Lung (tissue), 12 donors: ENCODE results near the gene FOXD2. TPM values are rescaled to one million over a fixed set of nuclear protein-coding genes. Genes with fewer than 3 reads are reported as not detected.

ENCODE experiments used
- ATAC-seq: fragments of 200-7000 bp; cut with Tn5 transposase; one replicate; pipeline ENCODE4 v1.9.1; 2020; ENCODE audit warnings: moderate number of reproducible peaks; ENCODE audit not compliant: insufficient read depth, low FRiP score
- DNase-seq, 3 donors: peaks; one replicate each; pipeline ENCODE4 v3.0.0-alpha.2; 2013 to 2017
- H3K27ac ChIP-seq, 2 donors: one replicate each; pipeline ENCODE4 v1.5.1; 2013; ENCODE audit warnings: mild to moderate bottlenecking in 2 of 2, moderate library complexity in 2 of 2, control low read depth in 1 of 2, inconsistent platforms in 1 of 2, low read depth in 1 of 2, low read length in 1 of 2
- H3K27me3 ChIP-seq, 3 donors: one replicate each; pipeline ENCODE4 v1.5.1; 2013; ENCODE audit warnings: low read length in 2 of 3; ENCODE audit not compliant: control insufficient read depth in 3 of 3, insufficient read depth in 3 of 3
- H3K36me3 ChIP-seq, 4 donors: one replicate each; pipeline ENCODE4 v1.5.1; 2013; ENCODE audit warnings: low read length in 4 of 4, mild to moderate bottlenecking in 1 of 4, moderate library complexity in 1 of 4; ENCODE audit not compliant: control insufficient read depth in 4 of 4, insufficient read depth in 4 of 4
- H3K4me1 ChIP-seq, 5 donors: one replicate each; pipeline ENCODE4 v1.5.1; 2013; ENCODE audit warnings: low read length in 5 of 5, mild to moderate bottlenecking in 2 of 5, moderate library complexity in 1 of 5; ENCODE audit not compliant: control insufficient read depth in 5 of 5, insufficient read depth in 5 of 5
- H3K4me3 ChIP-seq: one replicate; pipeline ENCODE4 v1.5.1; 2013; ENCODE audit warnings: mild to moderate bottlenecking, control low read depth, moderate library complexity
- H3K9ac ChIP-seq, 2 donors: one replicate each; pipeline ENCODE4 v1.5.1; 2013; ENCODE audit warnings: low read length in 2 of 2, control low read depth in 1 of 2; ENCODE audit not compliant: insufficient read depth in 1 of 2
- H3K9me3 ChIP-seq, 4 donors: one replicate each; pipeline ENCODE4 v1.5.1; 2013; ENCODE audit warnings: low read length in 3 of 4, mild to moderate bottlenecking in 1 of 4, moderate library complexity in 1 of 4; ENCODE audit not compliant: control insufficient read depth in 4 of 4, insufficient read depth in 3 of 4
- WGBS, 2 donors: extraction: QIAGEN DNeasy Blood & Tissue Kit; methylation state at CpG; one replicate each; pipeline ENCODE4 v1.1.7; 2013; 5-methylcytosine and 5-hydroxymethylcytosine counted together
- polyA plus RNA-seq, 2 donors: library from polyadenylated mRNA; stranded (reverse); fragments of 200-250 nt; gene quantifications; one replicate each; pipeline ENCODE4 v1.2.1, GENCODE V29; 2013
- total RNA-seq, 2 donors: library from RNA; depleted of rRNA in 1 of 2; stranded (reverse); fragments of >200 nt in 1 of 2; gene quantifications; one replicate each; pipeline ENCODE4 v1.2.1, GENCODE V29; 2014 to 2021
- TF ChIP-seq, protein P1 (sequence below): IDR thresholded peaks from 2 replicates; pipeline ENCODE4 v1.5.1; 2012; ENCODE audit warnings: mild to moderate bottlenecking; ENCODE audit errors: control extremely low read depth, extremely low read depth
- donor health status: control.
- donor health status: control.
- donor health status: Bipolar disorder and iron deficiency.
- donor health status: healthy.
- donor health status: DM: yes; HTN: yes; CAD: no.

FOXD2 gene
- total and polyA plus RNA-seq, 4 donors, result 0.09 to 1.1 (median 0.14) TPM

DNA sequence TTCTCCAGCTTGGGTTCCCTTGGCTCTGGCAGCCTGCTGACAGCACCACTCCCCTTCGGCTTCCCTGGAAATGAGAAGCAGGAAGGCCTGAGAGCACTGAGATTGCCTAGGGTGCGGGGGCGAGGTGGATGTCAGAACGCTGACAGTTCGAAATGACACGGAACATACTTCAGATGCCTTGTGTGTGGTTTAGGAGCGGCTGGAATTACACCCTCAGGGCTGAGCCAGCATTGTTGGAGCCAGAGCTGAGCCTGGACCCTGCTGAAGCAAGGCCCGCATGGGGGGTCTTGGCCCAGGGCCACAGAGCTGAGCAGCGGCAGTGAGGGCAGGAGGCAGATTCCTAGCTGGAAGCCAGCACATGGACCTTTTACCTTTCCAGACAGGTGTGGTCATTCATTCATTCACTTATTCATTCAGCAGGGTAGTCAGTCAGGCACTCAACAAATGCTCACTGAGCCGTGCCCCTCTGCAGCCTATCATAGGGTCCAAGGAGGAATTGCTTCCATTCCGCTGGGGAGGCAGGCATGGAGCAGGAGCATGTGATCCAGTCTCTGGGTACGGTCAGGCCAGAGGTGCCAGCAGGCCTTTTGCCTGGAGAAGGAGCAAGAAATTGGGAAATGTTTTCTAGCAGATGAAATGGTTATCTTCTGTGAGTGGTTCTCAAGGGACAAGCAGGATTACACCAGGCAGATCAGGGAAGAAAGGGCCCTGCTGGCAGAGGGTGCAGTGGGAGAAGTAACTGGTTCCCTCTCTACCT is 28.4 kb upstream of the FOXD2 start:
- H3K4me1 ChIP-seq, result peaks cover 0 to 51% (median 10%) of the 10 kb centered on the region in 5 donors
- H3K4me3 ChIP-seq, result no peak overlapping the region
- H3K9me3 ChIP-seq, result no peaks in the 10 kb centered on the region
- H3K36me3 ChIP-seq, result no peaks in the 10 kb centered on the region
- TF ChIP-seq, protein P1, sequence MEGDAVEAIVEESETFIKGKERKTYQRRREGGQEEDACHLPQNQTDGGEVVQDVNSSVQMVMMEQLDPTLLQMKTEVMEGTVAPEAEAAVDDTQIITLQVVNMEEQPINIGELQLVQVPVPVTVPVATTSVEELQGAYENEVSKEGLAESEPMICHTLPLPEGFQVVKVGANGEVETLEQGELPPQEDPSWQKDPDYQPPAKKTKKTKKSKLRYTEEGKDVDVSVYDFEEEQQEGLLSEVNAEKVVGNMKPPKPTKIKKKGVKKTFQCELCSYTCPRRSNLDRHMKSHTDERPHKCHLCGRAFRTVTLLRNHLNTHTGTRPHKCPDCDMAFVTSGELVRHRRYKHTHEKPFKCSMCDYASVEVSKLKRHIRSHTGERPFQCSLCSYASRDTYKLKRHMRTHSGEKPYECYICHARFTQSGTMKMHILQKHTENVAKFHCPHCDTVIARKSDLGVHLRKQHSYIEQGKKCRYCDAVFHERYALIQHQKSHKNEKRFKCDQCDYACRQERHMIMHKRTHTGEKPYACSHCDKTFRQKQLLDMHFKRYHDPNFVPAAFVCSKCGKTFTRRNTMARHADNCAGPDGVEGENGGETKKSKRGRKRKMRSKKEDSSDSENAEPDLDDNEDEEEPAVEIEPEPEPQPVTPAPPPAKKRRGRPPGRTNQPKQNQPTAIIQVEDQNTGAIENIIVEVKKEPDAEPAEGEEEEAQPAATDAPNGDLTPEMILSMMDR, result no peak
- H3K27ac ChIP-seq, result no peak overlapping the region
- H3K27me3 ChIP-seq, result peaks cover 0 to 9% (median 0%) of the 10 kb centered on the region in 3 donors
- 80 to 89% methylated on average over 12 of the region's 12 CpGs for WGBS, 2 donors
- DNase-seq (peak; percentile 76 to 81 (median 76)), ATAC-seq (no peak)
- H3K9ac ChIP-seq, result no peak overlapping the region

DNA sequence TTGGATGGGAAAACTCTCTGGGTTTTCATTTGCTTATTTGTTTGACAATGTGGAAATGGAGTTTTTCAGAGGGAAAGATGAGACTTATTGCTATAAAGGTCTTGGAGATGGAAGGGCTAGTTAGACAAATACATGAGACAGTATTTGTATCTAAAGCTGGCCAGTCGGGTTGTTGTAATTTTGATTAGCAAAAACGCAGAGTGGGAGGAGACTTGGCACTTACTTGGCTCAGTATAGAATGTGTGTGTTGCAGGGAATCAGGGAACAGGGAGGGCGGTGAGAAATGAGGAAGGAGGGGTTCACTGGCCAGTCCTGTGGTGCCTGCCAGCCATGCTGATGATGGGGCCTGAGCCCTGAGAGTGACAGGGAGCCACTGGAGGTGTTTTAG is 27.8 kb upstream of the FOXD2 start:
- no peak overlapping the region for H3K4me3 ChIP-seq
- H3K4me1 ChIP-seq, result peaks cover 0 to 50% (median 10%) of the 10 kb centered on the region in 5 donors
- TF ChIP-seq, protein P1, result no peak
- H3K36me3 ChIP-seq, result no peaks in the 10 kb centered on the region
- ATAC-seq (no peak), DNase-seq (peak; percentile 46 to 67 (median 61))
- 53 to 57% methylated on average over 3 of the region's 3 CpGs for WGBS, 2 donors
- H3K9ac ChIP-seq, result no peak overlapping the region
- no peak overlapping the region for H3K27ac ChIP-seq
- peaks cover 0 to 15% (median 4%) of the 10 kb centered on the region in 3 donors for H3K27me3 ChIP-seq
- no peaks in the 10 kb centered on the region for H3K9me3 ChIP-seq

DNA sequence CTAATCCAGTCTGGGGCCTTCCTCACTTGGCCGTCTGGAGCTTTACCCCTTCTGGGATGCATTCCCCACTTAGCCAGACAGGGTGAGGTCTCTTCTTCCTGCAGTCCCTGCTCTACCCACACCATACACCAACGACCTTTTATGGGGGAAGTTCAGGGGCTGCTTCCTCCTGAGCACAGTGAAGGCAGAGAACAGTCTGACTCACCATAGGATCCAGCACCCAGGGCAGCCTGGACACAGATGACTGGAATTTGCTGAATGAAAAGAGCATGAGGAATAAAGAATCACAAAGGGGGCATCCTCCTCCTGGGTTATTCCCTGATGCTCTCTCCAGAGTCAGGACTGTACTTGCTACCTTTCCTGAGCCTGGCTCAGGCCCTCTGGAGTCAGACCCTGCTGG is 26.4 kb upstream of the FOXD2 start:
- WGBS, 2 donors, result 35 to 49% methylated on average over 2 of the region's 2 CpGs
- no peak overlapping the region for H3K27ac ChIP-seq
- peaks cover 0 to 37% (median 6%) of the 10 kb centered on the region in 5 donors for H3K4me1 ChIP-seq
- no peaks in the 10 kb centered on the region for H3K9me3 ChIP-seq
- no peak overlapping the region for H3K9ac ChIP-seq
- ATAC-seq (no peak), DNase-seq (no peak)
- TF ChIP-seq, protein P1, result no peak
- H3K27me3 ChIP-seq, result peaks cover 0 to 25% (median 14%) of the 10 kb centered on the region in 3 donors
- H3K36me3 ChIP-seq, result no peaks in the 10 kb centered on the region
- H3K4me3 ChIP-seq, result no peak overlapping the region

GRCh38 chr1:47412437-47412836 is 25.4 kb upstream of the FOXD2 start:
- Histone ChIP-seq H3K36me3 (no peaks in the 10 kb centered on the region), H3K9me3 (no peaks in the 10 kb centered on the region), H3K27ac (no peak overlapping the region), H3K27me3 (peaks cover 0 to 28% (median 16%) of the 10 kb centered on the region in 3 donors), H3K9ac (no peak overlapping the region), H3K4me3 (no peak overlapping the region), H3K4me1 (peaks cover 0 to 34% (median 6%) of the 10 kb centered on the region in 5 donors)
- TF ChIP-seq, protein P1, result no peak
- ATAC-seq (no peak), DNase-seq (no peak)
- 89% methylated on average over 14 of the region's 14 CpGs for WGBS, 2 donors
